Measurements from ENCODE around the gene STPG4.
"Not testable (repeated sequence)": the region's sequence is repeated elsewhere in the genome, so short reads cannot be mapped to it uniquely, and the experiment has no call there.

GRCh38 chr2:47185098-47185497 lies 30.0 kb upstream of the STPG4 start:
- not testable (repeated sequence) for TF ChIP-seq CTCF, POLR2A, POLR2AphosphoS5 (IDR thresholded peaks at IDR 0.05)

Data from breast epithelium (tissue), 3 donors.